GM19455 (cell line): ENCODE data around the gene KRT12.
"Not testable (repeated sequence)": the region's sequence is repeated elsewhere in the genome, so short reads cannot be mapped to it uniquely, and the experiment has no call there.

Source experiments
- ATAC-seq: cut with Tn5 transposase; IDR thresholded peaks from one replicate; pipeline ENCODE4 v1.9.1; 2021; ENCODE audit not compliant: unreplicated experiment

KRT12 gene

DNA sequence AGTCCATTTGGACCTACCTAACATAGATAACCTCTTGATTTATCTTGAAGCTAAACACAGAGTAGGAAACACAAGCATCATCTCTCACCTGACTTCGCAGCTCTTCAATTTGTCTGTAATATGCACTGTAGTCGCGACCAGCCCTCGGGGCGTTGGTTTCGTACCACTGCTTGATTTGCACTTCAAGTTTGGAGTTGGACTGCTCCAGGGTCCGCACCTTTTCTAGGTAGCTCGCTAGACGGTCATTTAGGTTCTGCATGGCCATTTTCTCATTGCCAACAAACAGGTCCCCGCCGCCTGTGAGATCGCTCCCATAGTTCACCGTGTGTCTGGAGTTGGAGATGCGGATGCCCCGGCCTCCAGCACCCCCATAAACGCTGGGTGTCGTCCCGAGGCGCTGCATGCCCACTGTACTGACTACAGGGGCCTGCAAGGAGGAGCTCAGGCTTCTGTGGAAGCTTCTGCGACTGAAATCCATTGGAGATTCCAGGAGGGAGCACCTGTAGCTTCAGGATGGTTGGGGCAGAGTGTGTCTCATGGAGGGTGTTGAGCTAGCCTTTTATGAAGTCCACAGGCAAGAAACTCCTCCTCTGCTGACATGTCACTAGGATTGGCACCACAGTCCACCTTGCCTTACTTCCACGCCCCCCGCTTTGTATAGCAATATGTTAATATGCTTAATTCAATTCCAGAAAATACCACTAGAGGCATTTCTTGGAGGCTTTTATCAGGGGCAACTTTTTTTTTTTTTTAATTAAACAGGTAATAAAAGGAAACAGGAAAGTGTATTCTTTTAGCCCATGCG is 17.9 kb upstream of the KRT12 start, which contains the start of gene KRT20:
KRT20 (minus strand) TSS at position 535 of the 805 bp plus-strand sequence; CDS start at position 478, 57 bp downstream.
- ATAC-seq = no peak

DNA sequence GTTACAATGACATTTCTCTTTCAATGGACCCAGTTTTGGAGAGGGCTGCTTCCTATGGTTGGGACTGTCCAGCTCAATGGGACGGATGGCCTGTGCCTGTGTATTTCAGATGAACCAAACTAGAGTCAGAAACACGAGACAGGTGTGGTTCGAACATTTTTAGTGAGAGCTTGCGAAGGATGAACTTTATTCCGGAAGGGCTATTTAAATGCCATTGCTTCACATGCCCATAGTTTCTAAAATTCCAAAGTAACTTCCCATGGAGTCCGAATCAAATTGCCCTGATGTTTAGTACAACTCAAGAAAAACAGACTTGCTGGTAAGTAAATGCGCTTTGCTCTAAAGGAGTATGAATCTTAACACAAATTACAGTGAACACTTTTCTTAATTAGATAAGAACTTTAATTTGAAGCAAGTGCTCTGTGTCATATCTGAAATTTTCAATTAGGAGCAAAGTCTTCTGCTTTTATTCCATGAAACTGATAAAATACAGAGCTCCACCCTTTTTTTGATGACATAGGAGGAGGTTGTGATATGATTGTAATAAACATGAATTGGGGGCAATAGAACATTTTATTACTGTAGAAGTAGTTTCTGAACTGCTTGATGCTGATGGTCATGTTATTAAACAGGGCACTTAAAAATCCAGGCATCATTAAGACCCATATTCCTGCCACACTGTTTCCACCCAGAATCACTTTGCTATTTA is 16.8 kb upstream of the KRT12 start:
- no peak for ATAC-seq

DNA sequence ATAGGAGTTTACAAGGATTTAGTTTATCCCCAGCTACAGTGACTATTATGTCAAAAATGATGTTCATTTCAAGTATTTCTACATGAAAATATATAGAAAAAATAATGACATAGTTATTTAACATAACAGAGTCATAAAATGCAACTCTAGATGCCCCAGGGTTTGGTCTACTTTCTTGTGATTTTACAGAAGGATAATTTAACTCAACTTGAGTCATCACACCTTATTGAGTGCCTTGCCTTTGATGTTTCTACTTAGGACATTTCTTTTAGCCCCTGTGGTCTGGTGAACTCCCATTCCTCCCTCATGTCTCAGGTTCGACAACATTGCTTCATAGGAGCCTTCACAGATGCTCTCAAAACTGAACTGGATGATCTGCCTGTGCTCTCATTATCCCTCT is 16.0 kb upstream of the KRT12 start:
- ATAC-seq = no peak

DNA sequence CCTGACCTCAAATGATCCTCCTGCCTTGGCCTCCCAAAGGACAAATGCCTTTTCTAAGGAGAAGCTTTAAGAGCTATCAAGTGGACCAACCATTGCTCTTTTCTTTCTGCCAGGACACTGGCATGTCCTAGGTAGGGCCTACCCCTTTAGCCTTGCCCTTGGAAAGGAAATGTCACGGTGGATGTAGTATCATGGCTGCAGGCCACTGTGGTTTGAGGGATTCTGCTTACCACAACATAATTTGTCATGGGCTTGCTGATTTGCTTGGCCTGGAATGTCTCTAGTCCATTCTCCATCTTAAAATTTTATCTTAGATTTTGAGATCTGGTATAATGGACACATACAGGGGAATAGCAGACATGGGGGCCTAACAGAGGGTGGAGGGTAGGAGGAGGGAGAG is 12.0 kb upstream of the KRT12 start:
- ATAC-seq = no peak

DNA sequence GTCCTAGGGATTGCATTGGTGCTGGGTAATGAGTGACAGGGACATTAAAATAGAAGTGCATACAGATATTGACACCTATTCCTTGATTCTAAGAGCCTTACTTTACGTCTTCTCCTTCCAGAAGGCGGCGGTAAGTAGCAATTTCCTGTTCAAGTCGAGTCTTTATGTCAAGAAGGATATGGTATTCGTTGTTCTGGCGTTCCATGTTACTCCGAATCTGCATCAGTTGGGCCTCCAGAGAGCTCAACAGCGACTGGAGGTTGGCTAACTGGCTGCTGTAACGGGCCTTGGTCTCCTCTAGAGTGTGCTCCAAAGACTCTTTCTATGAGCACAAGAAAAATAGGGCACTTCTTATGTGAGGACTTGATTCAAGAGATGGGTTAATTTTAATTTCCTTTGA is 11.0 kb upstream of the KRT12 start:
- ATAC-seq = no peak

DNA sequence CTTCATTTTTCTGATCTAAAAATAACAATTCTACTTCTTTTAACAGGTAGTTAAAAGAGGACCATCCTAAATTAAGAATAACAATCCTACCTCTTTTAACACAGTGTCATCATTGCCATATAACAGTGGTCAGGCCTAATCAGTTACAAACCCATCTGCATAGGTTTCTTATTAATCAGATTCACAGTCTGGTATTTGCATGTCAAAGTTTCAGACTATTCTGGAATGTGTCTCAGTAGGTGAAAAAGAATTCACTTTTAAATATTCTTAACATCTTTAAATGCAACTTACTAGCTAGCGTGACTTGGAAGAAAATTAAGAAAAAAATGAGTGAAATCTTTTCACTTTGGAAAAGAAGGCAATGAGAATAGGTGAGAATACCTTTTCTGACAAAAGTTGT is 6.8 kb upstream of the KRT12 start:
- ATAC-seq = no peak

DNA sequence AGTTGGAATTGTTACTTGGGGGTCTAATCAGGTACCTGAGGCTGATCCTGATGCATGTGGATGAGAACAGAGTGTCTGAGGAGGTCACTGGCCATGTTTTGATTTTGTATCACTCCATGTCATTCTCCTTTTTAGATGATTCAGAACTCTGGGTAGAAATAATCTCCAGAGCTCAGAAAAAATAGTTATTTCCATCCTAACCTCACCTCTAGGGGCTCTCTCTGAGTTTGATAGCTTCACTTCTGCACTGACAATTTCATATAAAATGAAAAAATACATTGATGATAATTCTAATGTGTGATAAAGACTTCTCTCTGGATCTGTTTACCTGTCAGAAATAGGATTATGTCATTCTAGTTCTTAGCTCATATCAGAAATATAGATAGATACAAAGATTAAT is 6.2 kb upstream of the KRT12 start:
- no peak for ATAC-seq

DNA sequence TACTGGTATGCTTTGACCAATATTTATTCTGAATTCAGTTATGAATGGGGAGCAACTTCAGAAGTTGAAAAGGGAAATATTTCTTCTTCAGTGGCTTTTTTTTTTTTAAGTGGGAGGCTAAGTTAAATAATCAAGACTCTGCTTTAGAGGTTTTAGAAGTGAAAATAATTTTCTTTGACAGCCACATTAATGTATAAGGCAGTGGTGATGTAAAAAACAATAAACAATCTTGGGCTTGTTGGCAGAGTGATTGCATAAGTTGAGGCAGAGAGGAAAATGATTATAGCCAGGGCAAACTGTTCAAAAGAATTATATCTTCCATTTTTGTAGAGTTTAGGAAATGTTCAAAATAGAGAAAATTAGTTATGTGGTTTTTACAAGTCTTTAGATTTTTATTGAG is 5.4 kb upstream of the KRT12 start:
- ATAC-seq = no peak

DNA sequence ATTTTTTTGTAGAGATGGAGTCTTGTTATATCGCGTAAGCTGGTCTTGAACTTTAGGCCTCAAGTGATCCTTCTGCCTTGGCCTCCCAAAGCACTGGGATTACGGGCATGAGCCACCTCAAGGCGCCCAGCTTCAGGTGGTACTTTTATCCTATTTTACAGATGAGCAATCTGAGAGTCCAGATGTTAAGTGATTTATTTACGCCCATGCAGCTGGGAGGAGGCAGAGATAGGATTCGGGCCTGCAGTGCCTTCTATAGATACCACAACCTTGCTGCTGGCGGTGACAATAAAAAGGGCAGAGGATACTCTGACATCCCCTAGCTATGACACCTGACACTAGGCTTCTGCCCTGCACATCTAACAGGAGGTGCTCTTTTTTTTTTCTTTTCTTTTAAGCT is 4.3 kb upstream of the KRT12 start:
- no peak for ATAC-seq

DNA sequence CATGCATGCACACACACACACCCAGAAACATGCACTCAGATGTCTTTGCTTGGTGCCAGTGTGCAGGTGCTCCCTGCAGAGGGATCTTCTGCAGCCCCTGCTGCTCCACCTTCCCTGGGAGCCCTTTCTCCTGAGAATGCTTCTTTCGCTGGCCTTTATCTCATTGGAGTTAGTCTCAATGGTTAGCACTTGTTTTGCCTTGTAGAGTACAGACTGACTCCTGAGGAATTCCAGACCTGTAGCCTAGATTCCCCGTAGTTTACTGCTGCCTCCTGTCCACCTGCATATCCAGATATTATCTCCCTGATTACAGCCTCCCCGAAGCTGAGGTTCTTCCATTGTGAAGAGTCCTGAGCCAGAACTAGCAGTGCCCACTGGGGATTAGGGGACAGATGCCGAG is 3.1 kb upstream of the KRT12 start:
- no peak for ATAC-seq

DNA sequence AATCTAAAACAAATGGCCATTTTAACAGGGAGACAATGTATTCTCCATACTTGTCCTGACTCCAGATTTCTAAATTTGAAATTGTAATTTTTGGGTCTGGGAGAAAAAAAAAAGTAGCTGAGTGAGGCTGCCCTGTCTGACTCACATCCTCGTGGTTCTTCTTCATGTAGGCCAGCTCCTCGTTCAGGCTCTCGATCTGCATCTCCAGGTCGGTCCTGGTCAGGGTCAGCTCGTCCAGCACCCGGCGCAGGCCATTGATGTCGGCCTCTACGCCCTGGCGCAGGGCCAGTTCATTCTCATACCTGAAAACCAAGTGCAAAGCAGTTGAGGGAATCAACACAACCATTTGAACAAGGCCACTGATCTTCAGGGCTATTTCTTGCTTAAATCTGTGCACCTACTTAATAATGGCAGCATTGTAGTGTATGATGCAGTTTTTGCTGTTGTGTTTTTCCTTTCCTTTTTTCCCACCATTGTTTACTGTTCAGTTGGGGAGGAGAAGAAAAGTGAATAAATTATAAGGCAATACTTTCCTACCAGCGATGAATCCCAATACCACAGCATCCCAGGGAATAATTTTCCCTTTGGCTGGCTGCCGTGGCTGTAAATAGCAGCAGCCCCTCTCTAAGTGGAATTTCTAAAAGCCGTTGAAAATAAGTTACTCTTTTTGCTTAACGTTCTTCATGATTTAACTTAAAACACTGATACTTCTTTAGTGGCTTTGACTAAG is 2.2 kb downstream of the KRT12 start:
- ATAC-seq = no peak

DNA sequence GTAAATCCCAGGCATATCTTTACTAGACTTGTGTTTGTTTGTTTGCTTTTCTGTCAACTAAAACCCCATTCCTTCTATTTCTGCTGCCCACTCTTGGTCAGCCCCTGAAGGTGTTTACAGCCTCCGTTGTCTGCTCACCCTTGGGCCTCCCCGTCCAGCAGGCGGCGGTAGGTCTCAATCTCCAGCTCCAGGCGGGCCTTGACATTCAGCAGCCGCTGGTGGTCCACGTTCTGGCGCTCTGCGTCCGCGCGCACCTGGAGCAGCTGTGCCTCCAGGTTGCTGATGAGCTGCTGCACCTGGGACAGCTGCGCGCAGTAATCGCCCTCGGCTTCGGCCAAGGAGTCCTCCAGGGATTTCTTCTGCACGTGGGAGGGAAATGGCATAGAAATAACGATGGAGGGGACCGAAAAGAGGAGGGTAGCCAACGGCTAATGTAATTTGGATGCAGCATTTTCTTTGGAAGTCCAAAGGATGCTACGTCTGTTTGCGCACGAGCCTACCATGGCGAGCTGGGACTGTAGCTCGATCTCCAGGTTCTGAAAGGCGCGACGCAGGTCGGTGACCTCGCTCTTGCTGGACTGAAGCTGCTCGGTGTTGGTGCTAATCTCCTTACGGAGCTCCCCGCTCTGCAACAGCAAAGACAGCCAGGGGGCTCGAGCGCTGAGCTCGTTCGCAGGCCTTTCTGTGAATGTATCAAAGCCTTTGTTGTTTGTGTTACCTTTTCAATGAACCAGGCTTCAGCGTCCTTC is 3.9 kb downstream of the KRT12 start:
- ATAC-seq = no peak

DNA sequence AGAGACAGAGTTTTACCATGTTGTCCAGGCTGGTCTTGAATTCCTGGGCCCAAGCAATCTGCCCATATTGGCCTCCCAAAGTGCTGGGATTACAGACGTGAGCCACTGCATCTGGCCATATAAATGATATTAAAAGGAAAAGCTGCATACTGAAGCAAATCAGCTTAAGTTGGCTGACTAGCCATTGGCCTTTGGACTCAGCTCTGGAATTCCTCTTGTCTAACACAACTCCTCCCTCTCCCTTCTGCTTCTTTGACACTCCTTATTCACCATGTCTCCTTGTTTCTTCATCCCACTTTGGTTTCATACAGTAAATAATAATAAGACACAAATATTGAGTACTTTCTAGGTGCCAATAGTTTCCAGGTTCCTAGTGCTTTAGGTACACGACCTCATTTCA is 7.5 kb downstream of the KRT12 start:
- ATAC-seq = no peak

DNA sequence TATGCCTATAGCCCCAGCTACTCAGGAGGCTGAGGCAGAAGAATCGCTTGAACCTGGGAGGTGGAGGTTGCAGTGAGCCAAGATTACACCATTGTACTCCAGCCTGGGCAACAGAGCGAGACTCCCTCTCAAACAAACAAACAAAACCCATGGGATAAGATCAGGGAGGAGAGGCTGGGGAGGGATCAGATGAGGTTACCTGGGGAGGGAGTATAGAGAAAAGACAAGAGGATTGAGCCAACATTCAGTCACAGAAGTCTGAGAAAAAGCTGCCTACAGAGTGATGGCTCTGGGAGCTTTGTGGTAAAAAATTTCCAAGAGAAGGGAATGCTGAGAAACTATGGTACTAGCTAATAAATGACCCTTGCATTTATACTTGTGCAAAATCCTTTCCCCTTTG is 8.4 kb downstream of the KRT12 start:
- not testable (repeated sequence) for ATAC-seq

DNA sequence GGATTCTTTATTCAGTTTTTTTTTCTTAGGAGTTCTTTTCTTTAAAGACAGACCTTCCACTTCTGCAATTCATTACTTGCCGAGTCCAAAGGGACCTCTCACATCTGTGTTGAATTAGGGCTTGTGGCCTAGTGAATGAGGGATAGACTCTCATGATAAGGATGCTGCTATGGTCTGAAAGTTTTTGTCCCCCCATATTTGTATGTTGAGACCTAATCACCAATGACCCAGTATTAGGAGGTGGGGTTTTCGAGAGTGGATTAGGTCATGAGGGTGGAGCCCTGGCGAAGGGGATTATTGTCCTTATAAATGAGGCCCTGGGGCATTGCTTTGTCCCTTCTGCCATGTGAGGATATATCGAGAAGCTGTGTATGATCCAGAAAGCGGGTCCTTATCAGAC is 9.5 kb downstream of the KRT12 start:
- ATAC-seq = no peak

DNA sequence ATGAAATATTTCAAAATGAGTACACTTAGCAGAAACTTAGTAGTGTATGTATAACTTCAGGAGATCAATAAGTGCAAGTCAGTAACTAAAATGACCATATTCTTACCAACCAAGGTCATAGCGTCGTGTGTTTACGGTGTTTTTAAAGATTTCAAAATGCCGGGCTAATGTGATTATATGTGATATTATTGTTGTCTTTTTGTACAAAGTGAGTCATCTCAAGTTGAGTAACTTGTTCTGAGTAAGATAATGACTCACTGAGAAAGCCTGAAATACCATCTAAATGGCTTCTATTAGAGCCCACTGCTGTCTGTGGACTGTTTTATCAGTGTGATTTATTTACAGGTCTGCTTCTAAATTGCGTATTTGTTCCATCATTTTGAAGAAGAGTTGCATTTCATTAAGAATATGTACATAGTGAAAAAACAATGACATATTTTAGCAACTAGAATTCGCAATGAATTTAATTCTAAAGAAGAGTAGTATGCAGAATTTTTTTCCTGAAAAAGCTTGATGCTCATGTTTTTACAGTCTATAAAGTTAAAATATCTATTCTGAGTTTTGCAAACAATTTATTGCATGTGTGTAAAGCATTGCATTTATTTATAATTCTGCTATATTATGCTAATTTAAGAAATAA is 12.7 kb downstream of the KRT12 start:
- ATAC-seq = no peak

DNA sequence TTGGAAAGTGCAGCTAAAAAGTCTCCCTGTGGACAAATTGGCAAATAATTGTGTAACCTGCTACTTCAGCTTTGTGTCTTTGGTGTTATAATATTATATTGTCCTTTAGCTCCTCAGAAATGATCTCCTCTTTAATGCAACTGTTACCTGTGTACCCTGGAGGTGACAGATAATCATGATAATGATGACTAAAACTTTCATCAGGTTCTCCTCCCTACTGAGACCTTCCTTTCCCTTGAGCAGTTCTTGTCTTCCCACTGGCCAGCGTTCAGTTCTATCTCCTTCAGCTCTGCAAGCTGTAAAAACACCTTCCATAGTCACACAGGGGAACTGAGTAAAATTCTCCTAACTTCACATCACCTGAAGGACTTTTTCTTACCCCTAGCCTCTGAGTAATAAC is 14.7 kb downstream of the KRT12 start:
- ATAC-seq = no peak

DNA sequence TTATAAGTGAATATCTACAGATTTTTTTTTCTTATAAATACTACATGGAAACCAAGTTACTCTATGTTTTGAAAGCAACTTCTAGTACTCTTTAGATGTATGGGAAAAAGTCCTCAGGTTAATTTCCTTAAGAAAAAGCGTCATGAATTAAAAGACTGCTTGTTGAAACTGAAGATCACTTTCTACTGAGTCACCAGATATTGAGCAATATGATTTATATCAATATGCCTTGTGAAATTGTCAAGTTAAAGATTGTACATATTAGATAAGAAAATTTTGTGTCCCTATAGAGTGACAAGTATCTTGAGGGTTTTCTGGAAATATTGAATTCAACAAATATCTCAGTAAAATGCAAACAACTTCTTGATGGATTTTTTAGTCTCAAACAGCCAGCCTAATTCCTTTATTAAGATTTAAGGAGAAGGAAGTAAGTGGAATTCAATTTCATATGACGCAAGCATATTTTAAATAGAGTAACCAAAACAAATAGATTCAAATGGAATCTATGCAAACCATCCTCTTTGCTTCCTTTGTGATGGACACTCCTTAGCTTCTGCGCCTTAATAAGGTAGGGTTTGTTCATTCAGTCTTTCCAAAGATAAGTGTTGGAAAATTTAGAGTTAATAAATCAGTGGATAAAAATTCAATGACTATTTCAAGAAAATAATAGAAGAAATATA is 16.6 kb downstream of the KRT12 start:
- ATAC-seq = no peak

DNA sequence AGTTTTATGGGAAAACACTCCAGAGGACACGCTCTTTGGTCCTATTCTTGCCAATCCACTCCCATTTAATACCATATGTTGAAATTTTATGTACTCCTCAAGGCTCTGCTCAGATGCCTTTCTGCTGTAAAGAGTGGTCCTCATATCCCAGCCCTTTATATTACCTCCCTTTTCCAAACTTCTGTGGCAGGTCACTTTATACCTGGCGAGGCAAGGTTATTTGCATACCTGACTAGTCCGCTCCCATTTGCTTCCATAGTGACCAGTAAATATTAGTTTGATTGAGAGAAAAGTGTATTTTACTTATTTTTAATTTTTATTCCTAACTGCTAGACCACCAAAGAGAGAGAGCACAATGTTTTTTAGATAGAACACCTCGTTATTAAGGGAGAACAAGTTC is 17.3 kb downstream of the KRT12 start:
- ATAC-seq = no peak

DNA sequence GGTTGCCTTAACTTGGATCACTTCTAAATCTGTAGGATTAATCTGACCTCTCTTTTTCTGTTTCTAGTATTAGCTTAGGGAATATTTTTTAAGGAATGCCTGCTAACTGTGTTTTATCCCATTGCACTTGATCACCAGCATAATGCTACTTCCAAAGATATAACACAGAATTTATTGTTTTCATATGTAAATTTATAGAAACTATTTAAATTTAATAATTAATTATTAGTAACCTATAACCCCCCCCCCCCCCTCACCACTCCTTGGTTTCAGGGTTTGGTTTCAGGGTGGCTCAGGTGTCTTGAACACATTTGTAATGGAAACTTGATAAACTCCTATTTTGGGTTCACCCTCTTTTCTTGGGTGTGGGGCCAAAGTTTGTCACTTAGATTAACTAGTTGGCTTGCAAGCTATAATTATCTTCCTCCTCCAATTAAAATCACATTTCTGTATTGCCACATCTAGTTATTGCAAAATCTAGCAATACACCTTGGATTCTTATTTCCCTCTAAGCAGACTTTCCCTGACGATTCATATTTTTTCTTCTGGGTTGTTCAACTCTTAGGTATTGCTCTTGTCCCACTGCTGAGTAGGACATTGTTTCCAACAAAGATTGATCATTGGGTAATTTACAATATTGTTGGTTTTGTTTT is 18.3 kb downstream of the KRT12 start:
- no peak for ATAC-seq
